CD4-positive, alpha-beta T cell treated with Interferon gamma for 1 hour (primary cell): ENCODE data around the gene XXYLT1.

Experiments
- DNase-seq: peaks from one replicate; pipeline ENCODE4 v3.0.0-alpha.2; 2020

The XXYLT1 gene

DNA sequence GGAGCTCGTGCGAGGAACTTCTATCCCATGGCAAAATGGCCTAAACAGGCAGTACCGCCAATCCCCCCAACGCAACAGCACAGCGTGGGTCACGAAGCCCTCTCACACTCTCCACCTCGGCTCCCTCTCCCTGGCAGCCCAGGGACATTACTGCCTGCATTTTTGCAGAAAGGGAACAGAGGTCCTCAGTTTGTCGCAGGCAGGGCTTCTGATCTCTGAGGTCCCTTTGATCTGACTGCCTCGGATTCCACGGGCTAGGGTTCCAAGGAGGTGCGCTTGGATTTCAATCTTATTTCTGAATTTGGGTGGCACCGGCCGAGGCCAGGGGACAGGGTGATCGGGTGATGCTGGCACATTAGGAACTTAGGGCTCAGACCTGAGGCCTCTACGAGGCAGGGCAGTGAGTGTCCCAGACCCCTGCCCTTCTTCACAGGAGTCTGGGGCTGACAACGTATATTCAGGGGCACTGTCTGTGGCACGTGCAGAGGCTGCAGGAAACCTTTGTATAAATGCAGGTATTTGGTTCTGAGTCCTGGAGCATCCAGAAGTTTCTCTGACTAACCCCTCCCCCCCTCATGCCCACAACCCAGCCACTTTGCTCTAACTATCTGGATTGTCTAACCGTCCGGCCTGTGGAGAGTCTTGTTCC lies 197.9 kb downstream of the XXYLT1 start:
- no peak for DNase-seq

GRCh38 chr3:195071916-195072820 lies 198.8 kb downstream of the XXYLT1 start:
- no peak for DNase-seq

DNA sequence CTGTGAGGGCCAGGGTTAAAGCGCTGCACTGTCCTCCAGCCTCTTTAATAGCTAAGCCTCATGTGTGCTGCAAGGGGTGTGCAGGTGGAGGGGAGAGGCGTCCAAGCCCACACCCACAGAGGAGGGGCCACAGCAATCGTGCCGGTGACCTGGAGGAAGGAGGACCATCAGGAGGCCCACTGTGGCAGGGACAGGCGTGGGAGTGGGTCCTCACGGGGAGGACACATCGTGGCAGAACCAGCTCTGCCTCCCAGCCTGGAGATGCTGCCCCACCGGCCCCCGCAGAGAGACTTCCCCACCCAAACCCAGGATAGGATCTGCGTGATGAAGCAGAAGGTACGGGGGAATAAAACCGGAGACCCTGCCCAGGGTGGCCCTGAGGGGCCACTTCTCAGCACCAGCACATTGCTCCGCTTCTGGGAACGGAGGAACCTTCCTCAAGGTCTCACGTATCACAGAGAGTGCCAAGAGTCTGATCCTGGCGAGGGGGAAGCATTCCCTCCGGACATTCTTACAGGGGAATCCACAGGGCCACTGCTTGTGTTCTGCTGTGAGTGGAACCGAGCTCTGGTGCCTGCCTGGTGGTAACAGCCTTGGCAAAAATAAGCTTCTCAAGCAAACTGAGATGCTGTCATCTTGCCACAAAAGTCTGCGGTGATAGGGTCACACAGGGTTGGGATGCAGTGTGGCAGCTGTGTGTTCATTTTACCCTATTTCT lies 199.8 kb downstream of the XXYLT1 start:
- no peak for DNase-seq

GRCh38 chr3:195070336-195070735 lies 200.6 kb downstream of the XXYLT1 start:
- DNase-seq, result no peak

DNA sequence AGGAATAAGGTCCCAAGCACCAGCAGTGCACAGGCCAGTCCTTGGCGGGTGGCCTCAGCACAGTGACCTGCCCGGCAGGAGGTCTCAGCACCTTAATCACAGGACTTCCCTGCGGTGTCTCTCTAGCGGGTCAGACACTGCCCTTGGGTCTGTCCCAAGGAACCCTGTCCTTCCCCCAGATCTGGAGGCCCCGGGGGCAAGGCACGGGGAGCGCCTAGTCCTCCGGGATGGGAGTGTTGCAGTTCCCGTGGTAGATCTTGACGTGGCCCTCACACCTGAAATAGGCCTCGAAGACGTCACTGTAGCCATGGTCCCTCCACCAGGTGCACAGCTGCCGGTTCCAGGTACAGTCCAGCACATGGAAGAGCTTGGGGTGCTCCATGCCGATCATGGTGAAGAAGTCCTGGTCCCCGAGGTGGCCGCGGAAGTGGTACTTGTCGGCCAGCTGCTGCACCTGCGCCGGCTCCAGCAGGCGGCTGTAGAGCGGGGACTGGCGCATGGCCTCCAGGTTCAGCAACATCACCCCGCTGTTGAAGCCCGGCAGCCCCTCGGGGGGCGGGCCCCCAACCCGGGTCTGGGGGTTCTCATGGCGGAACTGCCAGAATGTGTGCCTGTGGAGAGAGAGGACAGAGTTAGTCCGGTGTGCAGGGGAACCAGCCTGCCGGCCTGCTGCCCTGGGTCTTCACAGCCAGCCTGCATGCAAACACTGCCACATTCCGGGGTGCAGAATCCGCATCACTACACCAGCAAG lies 201.3 kb downstream of the XXYLT1 start:
- no peak for DNase-seq

GRCh38 chr3:195068084-195069080 lies 202.6 kb downstream of the XXYLT1 start:
- no peak for DNase-seq

GRCh38 chr3:195066441-195066841 lies 204.5 kb downstream of the XXYLT1 start:
- no peak for DNase-seq

DNA sequence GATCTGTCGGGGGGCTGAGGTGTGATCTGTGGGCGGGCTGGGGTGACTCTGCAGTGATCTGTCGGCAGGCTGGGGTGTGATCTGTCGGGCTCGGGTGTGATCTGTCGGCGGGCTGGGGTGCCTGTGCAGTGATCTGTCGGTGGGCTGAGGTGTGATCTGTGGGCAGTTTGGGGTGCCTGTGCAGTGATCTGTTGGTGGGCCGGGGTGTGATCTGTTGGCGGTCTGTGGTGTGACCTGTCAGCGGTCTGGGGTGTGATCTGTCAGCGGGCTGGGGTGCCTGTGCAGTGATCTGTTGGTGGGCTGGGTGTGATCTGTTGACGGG lies 205.1 kb downstream of the XXYLT1 start:
- no peak for DNase-seq

- DNase-seq, result no peak
Observed at GRCh38 chr3:195065142-195065863, 205.7 kb downstream of the XXYLT1 start.

- DNase-seq, result no peak
Observed at GRCh38 chr3:195064300-195064931, 206.5 kb downstream of the XXYLT1 start.

- no peak for DNase-seq
Observed at GRCh38 chr3:195063581-195064193, 207.3 kb downstream of the XXYLT1 start.

DNA sequence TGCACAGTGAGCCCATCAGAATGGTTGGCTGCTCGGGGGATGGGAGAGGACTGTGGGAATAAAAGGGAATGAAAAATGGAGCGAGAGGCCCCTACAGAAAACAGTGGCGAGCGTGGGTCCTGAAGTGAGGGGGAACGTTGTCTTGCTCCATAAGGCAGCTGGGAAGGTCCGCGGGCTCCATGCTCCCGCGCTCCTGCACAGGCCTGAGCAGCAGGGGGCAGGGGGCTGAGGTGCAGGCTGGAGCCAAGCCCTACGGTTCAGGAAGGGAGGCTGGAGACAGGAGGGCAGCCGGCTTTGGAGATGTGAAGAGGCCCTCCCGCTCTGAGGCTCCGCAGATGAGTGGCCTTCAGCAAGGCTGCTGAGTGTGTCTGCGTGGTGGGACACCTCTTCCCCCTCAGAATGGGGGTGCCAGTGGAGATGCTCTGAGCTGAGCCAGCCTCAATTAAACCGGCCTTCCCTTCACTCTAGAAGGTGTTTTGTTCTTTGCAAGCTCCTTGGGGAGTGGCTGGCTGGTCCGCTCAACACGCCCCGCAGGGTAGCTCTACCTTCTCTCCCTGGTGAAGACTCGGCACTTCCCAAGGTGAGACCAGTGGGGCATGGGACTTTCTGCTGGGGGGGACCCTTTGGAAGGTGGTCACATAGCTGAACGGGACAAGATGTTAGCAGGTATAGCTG lies 208.0 kb downstream of the XXYLT1 start:
- no peak for DNase-seq

DNA sequence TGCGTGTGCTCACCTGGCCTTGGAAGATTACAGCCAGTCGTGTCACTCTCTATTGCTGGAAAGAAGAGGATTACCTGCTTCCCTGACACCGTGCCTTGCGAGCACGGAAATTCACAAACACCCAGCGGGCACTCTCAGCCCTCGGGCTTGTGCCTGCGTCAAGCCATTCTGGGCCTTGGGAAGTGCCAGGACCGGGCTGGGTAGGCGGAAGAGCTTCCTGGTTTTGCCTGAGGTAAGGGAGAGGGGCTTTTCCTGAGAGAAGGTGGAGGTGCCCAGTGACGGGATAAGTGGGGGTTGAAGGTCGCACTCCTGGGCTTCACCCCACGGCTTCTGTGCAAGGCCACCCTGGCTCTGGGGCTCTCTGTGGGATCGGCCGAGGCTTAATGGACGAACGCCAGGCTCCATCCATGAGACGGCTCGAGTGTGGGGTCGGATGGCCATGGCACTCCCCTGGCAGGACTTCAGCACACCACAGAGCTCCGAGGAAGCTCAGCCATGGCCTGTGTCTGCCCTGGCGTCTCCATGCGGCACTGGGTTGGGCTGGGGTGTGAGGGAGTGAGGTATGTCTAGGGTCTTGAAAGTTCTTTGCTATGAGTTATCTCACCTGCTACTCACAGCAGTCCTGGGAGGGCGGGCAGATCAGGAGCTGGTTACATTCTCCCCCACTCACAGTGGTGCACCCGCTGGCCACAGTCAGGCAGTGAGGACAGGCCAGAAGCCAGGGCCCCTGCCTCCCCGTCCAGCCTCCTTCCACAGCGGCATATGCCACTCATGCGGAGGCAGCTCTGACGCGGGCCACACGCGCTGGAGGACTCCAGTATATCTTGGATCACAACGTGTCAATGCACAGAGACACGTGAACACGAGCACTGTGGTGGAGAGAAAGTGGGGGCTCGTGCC lies 209.0 kb downstream of the XXYLT1 start:
- no peak for DNase-seq

DNA sequence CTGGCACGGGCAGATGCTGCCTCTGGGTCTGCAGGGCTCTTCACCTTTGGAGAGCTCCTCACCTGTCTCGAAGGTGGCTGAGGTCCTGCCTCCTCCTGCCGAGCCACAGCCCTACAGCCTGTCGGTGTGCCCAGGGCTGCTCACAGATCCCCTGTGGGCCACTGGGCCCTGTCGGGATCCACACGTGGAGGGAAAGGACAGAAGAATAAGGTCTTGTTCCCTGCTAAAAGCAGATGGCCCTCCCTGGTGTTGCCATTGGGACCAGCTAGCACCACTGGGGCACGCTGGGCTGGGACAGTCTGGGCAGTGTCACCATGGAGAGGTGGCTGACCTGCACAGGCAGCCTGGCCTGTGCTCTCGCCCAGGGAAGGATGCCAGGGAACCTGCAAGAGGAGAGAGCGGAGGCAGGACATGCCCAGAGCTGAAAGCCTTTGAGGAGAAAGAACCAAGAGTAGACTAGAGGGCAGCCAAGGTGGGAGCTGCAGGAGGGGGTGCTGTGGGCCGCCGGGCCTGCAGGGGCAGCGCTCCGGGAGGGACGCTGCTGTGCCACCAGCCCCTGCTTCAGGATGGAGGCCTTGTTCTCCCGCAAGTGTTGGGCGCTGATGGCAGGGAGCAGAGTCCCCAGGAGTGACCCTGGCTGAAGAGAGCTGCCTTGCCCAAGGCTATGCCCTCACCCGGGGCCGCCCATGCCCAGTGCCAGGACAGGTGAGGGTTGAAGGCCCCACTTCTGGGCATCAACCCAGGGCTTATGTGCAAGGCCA lies 210.2 kb downstream of the XXYLT1 start:
- no peak for DNase-seq

DNA sequence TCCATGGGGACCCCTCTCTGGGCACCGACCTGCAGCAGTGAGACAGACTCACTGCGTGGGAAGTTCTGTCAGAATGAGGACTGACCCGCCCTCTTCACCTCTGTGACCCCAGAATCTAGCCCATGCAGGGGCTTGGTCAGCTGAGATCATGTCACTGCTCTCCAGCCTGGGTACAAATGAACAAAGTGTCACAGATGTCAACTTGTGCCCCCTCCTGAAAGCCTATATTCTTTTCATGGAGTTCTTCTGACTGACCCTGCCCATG lies 210.8 kb downstream of the XXYLT1 start:
- DNase-seq, result no peak

DNA sequence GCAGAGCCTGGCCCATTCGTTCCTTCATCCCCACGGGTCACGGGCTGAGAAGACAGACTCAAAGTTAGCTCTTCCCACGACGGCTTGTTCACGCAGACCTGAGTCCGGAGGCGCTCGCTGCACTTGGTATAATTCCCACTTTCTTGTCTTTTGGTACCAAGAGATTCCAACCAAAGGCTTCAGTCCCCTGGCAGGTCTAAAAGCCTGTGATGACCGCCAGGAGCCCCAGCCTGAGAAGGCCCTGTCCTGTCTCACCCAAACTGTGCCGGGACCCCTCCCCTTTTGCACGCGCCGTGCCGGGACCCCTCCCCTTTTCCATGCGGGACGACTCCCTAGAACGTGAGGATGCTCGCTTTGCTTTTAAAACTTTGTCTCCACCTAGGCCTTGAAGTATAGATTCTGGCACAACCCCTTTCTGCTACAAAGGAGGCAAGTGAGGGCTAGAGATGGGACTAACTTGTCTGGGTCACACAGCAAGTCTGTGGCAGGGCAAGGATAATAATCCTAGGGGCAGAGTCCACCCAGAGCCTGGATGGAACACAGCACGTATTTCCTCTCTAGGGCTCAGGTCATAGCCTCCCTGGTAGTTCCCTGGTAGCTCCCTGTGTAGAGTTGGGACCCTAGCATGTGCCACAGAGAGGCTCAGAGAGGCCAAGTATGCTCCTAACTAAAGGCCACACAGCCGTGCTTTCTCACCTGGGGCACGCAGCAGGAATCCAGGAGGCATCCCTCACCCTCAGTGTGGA lies 211.3 kb downstream of the XXYLT1 start:
- DNase-seq, result no peak

DNA sequence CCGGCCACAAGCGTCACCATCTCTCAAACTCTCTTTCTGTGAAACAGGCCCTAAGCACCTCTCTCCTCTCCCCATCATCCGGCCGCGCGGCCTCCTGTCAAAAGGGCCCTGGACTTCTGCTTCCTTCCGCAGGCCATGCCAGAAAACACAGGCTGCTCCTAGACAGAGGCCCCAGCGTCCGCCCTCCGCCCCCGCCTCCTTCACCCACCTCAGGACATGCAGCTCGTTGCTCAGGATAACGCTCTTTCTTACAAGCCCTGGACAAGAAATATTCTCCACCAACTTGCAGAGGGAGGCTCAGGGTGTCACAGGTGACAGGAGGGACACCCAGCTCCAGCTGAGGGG lies 212.0 kb downstream of the XXYLT1 start:
- DNase-seq, result no peak
